H9 (cell line): ENCODE measurements around the gene TMIGD3. TPM values are rescaled to one million over a fixed set of nuclear protein-coding genes. Genes with fewer than 3 reads are reported as not detected.

Experiments
- DNase-seq: peaks from one replicate; pipeline ENCODE4 v3.0.0-alpha.2; 2017
- H2AFZ ChIP-seq: one replicate; pipeline ENCODE4 v1.6.1; 2013; ENCODE audit warnings: mild to moderate bottlenecking, low read length, control low read depth, moderate library complexity
- H2AK5ac ChIP-seq: 2 replicates; pipeline ENCODE4 v1.6.1; 2013; ENCODE audit warnings: low read length, control low read depth, mixed read lengths; ENCODE audit not compliant: insufficient read length
- H2BK120ac ChIP-seq: one replicate; pipeline ENCODE4 v1.6.1; 2013; ENCODE audit warnings: low read depth, mild to moderate bottlenecking, low read length, control low read depth, inconsistent platforms; ENCODE audit not compliant: poor library complexity, severe bottlenecking
- H2BK12ac ChIP-seq: 2 replicates; pipeline ENCODE4 v1.6.1; 2013; ENCODE audit warnings: low read length, control low read depth, mixed read lengths, low read depth; ENCODE audit not compliant: insufficient read length
- H2BK15ac ChIP-seq: 2 replicates; pipeline ENCODE4 v1.6.1; 2013; ENCODE audit warnings: low read depth, low read length, control low read depth
- H2BK20ac ChIP-seq: one replicate; pipeline ENCODE4 v1.6.1; 2013; ENCODE audit warnings: low read depth, mild to moderate bottlenecking, low read length, control low read depth, inconsistent platforms; ENCODE audit not compliant: poor library complexity, severe bottlenecking
- H2BK5ac ChIP-seq: 2 replicates; pipeline ENCODE4 v1.6.1; 2013; ENCODE audit warnings: low read length, control low read depth, mixed read lengths; ENCODE audit not compliant: insufficient read length
- H3K14ac ChIP-seq: 2 replicates; pipeline ENCODE4 v1.6.1; 2013; ENCODE audit warnings: low read length, control low read depth; ENCODE audit not compliant: insufficient read depth
- H3K18ac ChIP-seq: 2 replicates; pipeline ENCODE4 v1.6.1; 2013; ENCODE audit warnings: low read depth, mild to moderate bottlenecking, mixed read lengths, low read length, control low read depth; ENCODE audit not compliant: insufficient read length
- H3K23ac ChIP-seq: 2 replicates; pipeline ENCODE4 v1.6.1; 2013; ENCODE audit warnings: low read length, control low read depth, mixed read lengths, low read depth; ENCODE audit not compliant: insufficient read length
- H3K23me2 ChIP-seq: 2 replicates; pipeline ENCODE4 v1.6.1; 2013; ENCODE audit warnings: low read depth, mild to moderate bottlenecking, mixed read lengths, low read length, control low read depth; ENCODE audit not compliant: insufficient read length, poor library complexity, severe bottlenecking
- H3K27ac ChIP-seq: 2 replicates; pipeline ENCODE4 v1.5.1; 2013; ENCODE audit warnings: low read length, control low read depth, mixed read lengths, low read depth; ENCODE audit not compliant: insufficient read length
- H3K27me3 ChIP-seq: 2 replicates; pipeline ENCODE4 v1.6.1; 2013; ENCODE audit warnings: low read length, control low read depth, inconsistent platforms; ENCODE audit not compliant: insufficient read depth
- H3K4ac ChIP-seq: 2 replicates; pipeline ENCODE4 v1.6.1; 2013; ENCODE audit warnings: low read depth, mild to moderate bottlenecking, control low read depth, inconsistent platforms, low read length, moderate library complexity
- H3K4me1 ChIP-seq: 2 replicates; pipeline ENCODE4 v1.6.1; 2013; ENCODE audit warnings: low read length, control low read depth, inconsistent platforms; ENCODE audit not compliant: insufficient read depth
- H3K4me2 ChIP-seq: 2 replicates; pipeline ENCODE4 v1.6.1; 2013; ENCODE audit warnings: low read length, control low read depth, mixed read lengths; ENCODE audit not compliant: insufficient read length, insufficient read depth
- H3K56ac ChIP-seq: 2 replicates; pipeline ENCODE4 v1.6.1; 2013; ENCODE audit warnings: low read depth, mild to moderate bottlenecking, mixed read lengths, low read length, control low read depth; ENCODE audit not compliant: insufficient read length
- H3K79me1 ChIP-seq: 2 replicates; pipeline ENCODE4 v1.6.1; 2013; ENCODE audit warnings: low read depth, mild to moderate bottlenecking, moderate library complexity, low read length, control low read depth, inconsistent platforms; ENCODE audit not compliant: insufficient read depth, poor library complexity, severe bottlenecking
- H3K79me2 ChIP-seq: 2 replicates; pipeline ENCODE4 v1.6.1; 2013; ENCODE audit warnings: low read length, control low read depth, inconsistent platforms; ENCODE audit not compliant: insufficient read depth
- H3K9ac ChIP-seq: 2 replicates; pipeline ENCODE4 v1.6.1; 2013; ENCODE audit warnings: low read length, control low read depth, mixed read lengths; ENCODE audit not compliant: insufficient read length; ENCODE audit errors: extremely low read depth
- H3K9me3 ChIP-seq: one replicate; pipeline ENCODE4 v1.6.1; 2013; ENCODE audit warnings: low read depth, low read length, inconsistent platforms; ENCODE audit not compliant: control insufficient read depth
- H3T11ph ChIP-seq: one replicate; pipeline ENCODE4 v1.6.1; 2013; ENCODE audit warnings: mild to moderate bottlenecking, low read length, control low read depth, inconsistent platforms
- H4K20me1 ChIP-seq: one replicate; pipeline ENCODE4 v1.6.1; 2013; ENCODE audit not compliant: control insufficient read depth, insufficient read length, insufficient read depth
- H4K5ac ChIP-seq: 2 replicates; pipeline ENCODE4 v1.6.1; 2013; ENCODE audit warnings: low read depth, mild to moderate bottlenecking, mixed read lengths, low read length, control low read depth; ENCODE audit not compliant: insufficient read length
- H4K8ac ChIP-seq: replicated peaks from 2 replicates; pipeline ENCODE4 v1.6.1; 2013; ENCODE audit warnings: low read length, control low read depth, mixed read lengths, low read depth; ENCODE audit not compliant: insufficient read length
- H4K91ac ChIP-seq: 2 replicates; pipeline ENCODE4 v1.6.1; 2013; ENCODE audit warnings: low read depth, mild to moderate bottlenecking, moderate library complexity, mixed read lengths, low read length, control low read depth; ENCODE audit not compliant: insufficient read length
- H3K27ac Mint-ChIP-seq, 3 experiments: 2 replicates in 2 of 3; 3 replicates in 1 of 3; pipeline ENCODE4 v1.8.0; 2020 to 2021; ENCODE audit warnings: mixed read lengths in 3 of 3, mild to moderate bottlenecking in 1 of 3, moderate library complexity in 1 of 3
- H3K27me3 Mint-ChIP-seq: 2 replicates; pipeline ENCODE4 v1.8.0; 2021; ENCODE audit warnings: low read depth, mild to moderate bottlenecking, moderate library complexity, mixed read lengths
- H3K36me3 Mint-ChIP-seq, 3 experiments: 2 replicates in 2 of 3; 3 replicates in 1 of 3; pipeline ENCODE4 v1.8.0; 2020 to 2021; ENCODE audit warnings: low read depth in 3 of 3, mixed read lengths in 3 of 3; ENCODE audit not compliant: insufficient read depth in 1 of 3
- H3K4me1 Mint-ChIP-seq, 2 experiments: 2 replicates each; pipeline ENCODE4 v1.8.0; 2020; ENCODE audit warnings: mixed read lengths in 2 of 2
- H3K4me3 Mint-ChIP-seq, 2 experiments: 2 replicates in 1 of 2; 3 replicates in 1 of 2; pipeline ENCODE4 v1.8.0; 2020 to 2021; ENCODE audit warnings: mild to moderate bottlenecking in 2 of 2, mixed read lengths in 2 of 2, moderate library complexity in 1 of 2
- H3K9me3 Mint-ChIP-seq, 2 experiments: 2 replicates in 1 of 2; 3 replicates in 1 of 2; pipeline ENCODE4 v1.8.0; 2020; ENCODE audit warnings: mild to moderate bottlenecking in 2 of 2, mixed read lengths in 2 of 2, moderate library complexity in 1 of 2
- WGBS: extraction: QIAGEN DNeasy Blood & Tissue Kit; methylation state at CpG from one replicate; pipeline ENCODE4 v1.1.7; 2013; ENCODE audit warnings: missing lambda C conversion rate, low lambda C conversion rate, mixed read lengths; ENCODE audit not compliant: insufficient read length; ENCODE audit errors: extremely low coverage; 5-methylcytosine and 5-hydroxymethylcytosine counted together
- total RNA-seq: library from RNA; stranded (reverse); gene quantifications from 2 replicates; pipeline ENCODE4 v1.2.1, GENCODE V29; 2021
- TF ChIP-seq, protein P1 (sequence below): fragments of 200-600 bp; sonication (generic); conservative IDR thresholded peaks from 3 replicates; pipeline ENCODE4 v1.8.0; 2021; ENCODE audit warnings: antibody characterized with exemption, mild to moderate bottlenecking

The TMIGD3 gene
- total RNA-seq, 1 experiment from 2014 or later = not detected

DNA sequence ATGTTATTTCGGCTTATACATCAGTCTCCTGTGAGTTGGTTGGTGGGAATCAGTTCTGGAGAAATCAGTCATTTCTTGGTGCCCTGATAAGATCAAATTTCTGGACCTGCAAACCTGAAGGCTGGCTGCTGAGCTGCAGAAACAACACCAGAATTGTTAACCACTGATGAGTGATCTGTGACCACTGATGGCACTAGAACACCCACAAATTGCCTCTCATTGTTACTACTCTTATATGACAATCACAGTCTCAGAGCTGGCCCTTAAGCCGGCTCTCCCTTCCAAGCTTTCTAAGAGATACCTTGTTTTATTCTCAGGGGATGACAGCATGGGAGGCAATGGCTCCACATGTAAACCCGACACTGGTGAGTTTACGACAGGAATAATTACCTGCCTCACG lies 27.7 kb downstream of the TMIGD3 start:
- Histone ChIP-seq H3K56ac (no peak overlapping the region), H2BK12ac (no peak overlapping the region), H3K4ac (no peak overlapping the region), H3K23ac (no peak overlapping the region), H3K14ac (no peak overlapping the region), H3K23me2 (no peaks in the 10 kb centered on the region), H3K79me1 (no peaks in the 10 kb centered on the region), H2BK120ac (no peak overlapping the region), H3T11ph (no peak overlapping the region), H2AFZ (no peak overlapping the region), H3K9ac (no peak overlapping the region), H3K4me2 (no peak overlapping the region), H3K27me3 (no peaks in the 10 kb centered on the region), H2BK15ac (no peak overlapping the region), H2AK5ac (no peak overlapping the region), H3K18ac (no peak overlapping the region), H4K91ac (no peak overlapping the region), H3K79me2 (no peaks in the 10 kb centered on the region), H4K20me1 (no peaks in the 10 kb centered on the region), H3K4me1 (no peaks in the 10 kb centered on the region), H3K9me3 (no peaks in the 10 kb centered on the region), H2BK5ac (no peak overlapping the region), H3K27ac (no peak overlapping the region), H4K5ac (no peak overlapping the region), H4K8ac (no peak overlapping the region), H2BK20ac (no peak overlapping the region)
- H3K27me3 Mint-ChIP-seq = no peaks in the 10 kb centered on the region; the same call in 1 of the 2 replicates
- TF ChIP-seq, protein P1, sequence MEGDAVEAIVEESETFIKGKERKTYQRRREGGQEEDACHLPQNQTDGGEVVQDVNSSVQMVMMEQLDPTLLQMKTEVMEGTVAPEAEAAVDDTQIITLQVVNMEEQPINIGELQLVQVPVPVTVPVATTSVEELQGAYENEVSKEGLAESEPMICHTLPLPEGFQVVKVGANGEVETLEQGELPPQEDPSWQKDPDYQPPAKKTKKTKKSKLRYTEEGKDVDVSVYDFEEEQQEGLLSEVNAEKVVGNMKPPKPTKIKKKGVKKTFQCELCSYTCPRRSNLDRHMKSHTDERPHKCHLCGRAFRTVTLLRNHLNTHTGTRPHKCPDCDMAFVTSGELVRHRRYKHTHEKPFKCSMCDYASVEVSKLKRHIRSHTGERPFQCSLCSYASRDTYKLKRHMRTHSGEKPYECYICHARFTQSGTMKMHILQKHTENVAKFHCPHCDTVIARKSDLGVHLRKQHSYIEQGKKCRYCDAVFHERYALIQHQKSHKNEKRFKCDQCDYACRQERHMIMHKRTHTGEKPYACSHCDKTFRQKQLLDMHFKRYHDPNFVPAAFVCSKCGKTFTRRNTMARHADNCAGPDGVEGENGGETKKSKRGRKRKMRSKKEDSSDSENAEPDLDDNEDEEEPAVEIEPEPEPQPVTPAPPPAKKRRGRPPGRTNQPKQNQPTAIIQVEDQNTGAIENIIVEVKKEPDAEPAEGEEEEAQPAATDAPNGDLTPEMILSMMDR = no peak
- no peak for DNase-seq
- no peaks in the 10 kb centered on the region for H3K9me3 Mint-ChIP-seq
- H3K4me3 Mint-ChIP-seq = no peak overlapping the region
- no CpG with 5 or more reads among the region's 5 CpGs for WGBS
- no peaks in the 10 kb centered on the region; a peak in 1 of 7 replicates for H3K36me3 Mint-ChIP-seq
- H3K27ac Mint-ChIP-seq = no peak overlapping the region
- H3K4me1 Mint-ChIP-seq = no peaks in the 10 kb centered on the region
